Keratinocyte (primary cell): ENCODE results near the gene METTL26.

Source experiments
- EZH2 ChIP-seq: IDR thresholded peaks from one replicate; pipeline ENCODE4 v1.6.1; 2012; ENCODE audit warnings: inconsistent platforms, mild to moderate bottlenecking, low read length, moderate library complexity
- TF ChIP-seq, protein P1 (sequence below), 3 experiments: IDR thresholded peaks in 1 of 3; conservative IDR thresholded peaks in 1 of 3; optimal IDR thresholded peaks in 1 of 3; 2 replicates in 2 of 3; 3 replicates in 1 of 3; pipeline versions ENCODE3 to v1.5.1; 2011; ENCODE audit warnings: low read length in 3 of 3, mild to moderate bottlenecking in 3 of 3, moderate library complexity in 2 of 3, control low read depth in 1 of 3, inconsistent platforms in 1 of 3; ENCODE audit not compliant: insufficient read depth in 2 of 3; ENCODE audit errors: extremely low read depth in 1 of 3

DNA sequence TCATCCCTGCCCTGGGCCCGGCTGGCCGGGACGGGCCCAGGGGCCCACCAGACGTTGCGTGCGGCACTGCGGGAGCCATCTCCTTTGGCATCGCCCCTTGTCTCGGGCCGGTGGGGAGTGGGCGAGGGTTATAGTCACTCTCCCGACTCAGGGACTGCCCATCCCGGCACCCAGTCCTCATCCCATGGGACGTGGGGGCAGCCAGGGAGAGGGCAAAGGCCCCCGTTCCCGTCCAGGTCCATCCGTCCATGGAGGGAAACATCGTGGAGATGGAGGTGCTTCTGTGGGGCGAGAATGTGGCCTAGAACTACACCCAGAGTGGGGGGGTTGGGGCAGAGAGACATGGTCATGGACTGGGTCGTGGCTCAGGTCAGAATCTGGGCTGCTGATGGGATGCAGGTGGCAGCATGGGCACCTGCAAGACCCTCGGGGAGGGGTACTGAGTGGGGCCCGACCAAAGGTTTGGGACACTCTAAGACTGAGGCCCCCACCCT lies 10.6 kb upstream of the METTL26 start:
- TF ChIP-seq EZH2, result no peak
- TF ChIP-seq, protein P1, sequence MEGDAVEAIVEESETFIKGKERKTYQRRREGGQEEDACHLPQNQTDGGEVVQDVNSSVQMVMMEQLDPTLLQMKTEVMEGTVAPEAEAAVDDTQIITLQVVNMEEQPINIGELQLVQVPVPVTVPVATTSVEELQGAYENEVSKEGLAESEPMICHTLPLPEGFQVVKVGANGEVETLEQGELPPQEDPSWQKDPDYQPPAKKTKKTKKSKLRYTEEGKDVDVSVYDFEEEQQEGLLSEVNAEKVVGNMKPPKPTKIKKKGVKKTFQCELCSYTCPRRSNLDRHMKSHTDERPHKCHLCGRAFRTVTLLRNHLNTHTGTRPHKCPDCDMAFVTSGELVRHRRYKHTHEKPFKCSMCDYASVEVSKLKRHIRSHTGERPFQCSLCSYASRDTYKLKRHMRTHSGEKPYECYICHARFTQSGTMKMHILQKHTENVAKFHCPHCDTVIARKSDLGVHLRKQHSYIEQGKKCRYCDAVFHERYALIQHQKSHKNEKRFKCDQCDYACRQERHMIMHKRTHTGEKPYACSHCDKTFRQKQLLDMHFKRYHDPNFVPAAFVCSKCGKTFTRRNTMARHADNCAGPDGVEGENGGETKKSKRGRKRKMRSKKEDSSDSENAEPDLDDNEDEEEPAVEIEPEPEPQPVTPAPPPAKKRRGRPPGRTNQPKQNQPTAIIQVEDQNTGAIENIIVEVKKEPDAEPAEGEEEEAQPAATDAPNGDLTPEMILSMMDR (optimal IDR thresholded peaks at IDR 0.05 in 1 of 3, IDR thresholded peaks at IDR 0.05 in 1 of 3, conservative IDR thresholded peaks at IDR 0.05 in 1 of 3; ENCODE audit: extremely low read depth in 1 of 3, insufficient read depth in 2 of 3, low read length in 3 of 3), result no peak
